SK-N-SH (cell line): Measurements from ENCODE around the gene CDH11. TPM values are rescaled to one million over a fixed set of nuclear protein-coding genes. Genes with fewer than 3 reads are reported as not detected.

ENCODE experiments used
- CTCF ChIA-PET: fragments of 300-600, 350-600 bp; formaldehyde crosslinking; extraction: SDS; loops from one replicate; lab custom pipeline; 2021; lab: Yijun Ruan, JAX
- POLR2A ChIA-PET: fragments of 350-600 bp; sonication (Branson Sonifier 250); formaldehyde crosslinking; extraction: SDS; loops from one replicate; lab custom pipeline; 2020; ENCODE audit warnings: antibody characterized with exemption, inconsistent platforms; lab: Yijun Ruan, JAX
- DNase-seq: peaks from one replicate; pipeline ENCODE4 v3.0.0; 2012
- H2AFZ ChIP-seq: fragments of 200-600 bp; sonication (generic); 2 replicates; pipeline ENCODE4 v1.8.1; 2016; ENCODE audit warnings: antibody characterized with exemption, mild to moderate bottlenecking, low read depth
- H3F3A ChIP-seq: fragments of 200-600 bp; sonication (generic); replicated peaks from 2 replicates; pipeline ENCODE3; 2016; ENCODE audit warnings: antibody characterized with exemption, mild to moderate bottlenecking; ENCODE audit not compliant: insufficient read depth
- H3K27ac ChIP-seq, 2 experiments: fragments of 200-500 bp in 1 of 2; fragments of 200-600 bp in 1 of 2; sonication (Bioruptor generic) in 1 of 2; sonication (generic), shearing (Covaris generic) in 1 of 2; 2 replicates each; pipeline versions ENCODE4 v1.5.1 to v1.6.1; 2014 to 2016; ENCODE audit warnings: low read depth in 2 of 2, inconsistent platforms in 1 of 2, low read length in 1 of 2, mild to moderate bottlenecking in 1 of 2, mixed read lengths in 1 of 2
- H3K27me3 ChIP-seq: fragments of 200-600 bp; sonication (generic), shearing (Covaris generic); 2 replicates; pipeline ENCODE4 v1.6.1; 2016; ENCODE audit warnings: mixed run types; ENCODE audit not compliant: insufficient read depth
- H3K36me3 ChIP-seq, 2 experiments: fragments of 200-500 bp in 1 of 2; fragments of 200-600 bp in 1 of 2; sonication (Bioruptor generic) in 1 of 2; sonication (generic) in 1 of 2; replicated peaks in 1 of 2; 2 replicates each; pipeline versions ENCODE3 to v1.5.1; 2014 to 2016; ENCODE audit warnings: low read length in 1 of 2, mild to moderate bottlenecking in 1 of 2; ENCODE audit not compliant: insufficient read depth in 2 of 2, control insufficient read depth in 1 of 2
- H3K4me1 ChIP-seq, 2 experiments: fragments of 200-500 bp in 1 of 2; fragments of 200-600 bp in 1 of 2; sonication (Bioruptor generic) in 1 of 2; sonication (generic), shearing (Covaris generic) in 1 of 2; 2 replicates each; pipeline versions ENCODE4 v1.5.1 to v1.6.1; 2014 to 2016; ENCODE audit warnings: low read depth in 1 of 2, low read length in 1 of 2, mixed run types in 1 of 2; ENCODE audit not compliant: insufficient read depth in 2 of 2, control insufficient read depth in 1 of 2
- H3K4me2 ChIP-seq: fragments of 200-600 bp; sonication (generic), shearing (Covaris generic); 2 replicates; pipeline ENCODE4 v1.6.1; 2017; ENCODE audit warnings: mixed run types
- H3K4me3 ChIP-seq, 2 experiments: fragments of 200-500 bp in 1 of 2; fragments of 200-600 bp in 1 of 2; sonication (Bioruptor generic) in 1 of 2; sonication (generic), shearing (Covaris generic) in 1 of 2; 2 replicates each; pipeline versions ENCODE4 v1.5.1 to v1.8.1; 2014 to 2016; ENCODE audit warnings: low read depth in 2 of 2, inconsistent platforms in 1 of 2, low read length in 1 of 2, mild to moderate bottlenecking in 1 of 2, mixed read lengths in 1 of 2, moderate library complexity in 1 of 2
- H3K79me2 ChIP-seq: fragments of 200-600 bp; sonication (generic); 2 replicates; pipeline ENCODE4 v1.8.1; 2017; ENCODE audit warnings: mild to moderate bottlenecking; ENCODE audit not compliant: insufficient read depth
- H3K9ac ChIP-seq: fragments of 200-600 bp; sonication (generic); 2 replicates; pipeline ENCODE4 v1.6.1; 2017; ENCODE audit warnings: mixed run types
- H3K9me2 ChIP-seq: fragments of 200-600 bp; sonication (generic); 2 replicates; pipeline ENCODE4 v1.6.1; 2017; ENCODE audit warnings: mixed run types
- H3K9me3 ChIP-seq: fragments of 200-600 bp; sonication (generic); 2 replicates; pipeline ENCODE4 v1.6.1; 2017; ENCODE audit warnings: mixed run types, mild to moderate bottlenecking, moderate library complexity
- H4K20me1 ChIP-seq: fragments of 200-600 bp; sonication (generic); 2 replicates; pipeline ENCODE4 v1.6.1; 2017; ENCODE audit warnings: mild to moderate bottlenecking, mixed run types; ENCODE audit not compliant: insufficient read depth
- CHD2 ChIP-seq: fragments of 150-350 bp; IDR thresholded peaks from 2 replicates; pipeline ENCODE4 v1.6.1; 2018; ENCODE audit warnings: low read length; ENCODE audit not compliant: partially characterized antibody
- EP300 ChIP-seq, 2 experiments: IDR thresholded peaks; 2 replicates each; pipeline versions ENCODE4 v1.4.0 to v1.6.1; 2012; ENCODE audit warnings: borderline replicate concordance in 1 of 2, low read depth in 1 of 2, low read length in 1 of 2
- GABPA ChIP-seq: IDR thresholded peaks from 2 replicates; pipeline ENCODE4 v1.4.0; 2012; ENCODE audit warnings: low read depth, mild to moderate bottlenecking
- MEF2A ChIP-seq: IDR thresholded peaks from 2 replicates; pipeline ENCODE4 v1.4.0; 2012; ENCODE audit warnings: low read depth, borderline replicate concordance
- NFIC ChIP-seq: IDR thresholded peaks from 2 replicates; pipeline ENCODE4 v1.4.0; 2012; ENCODE audit warnings: borderline replicate concordance
- RAD21 ChIP-seq: IDR thresholded peaks from 2 replicates; pipeline ENCODE4 v1.6.1; 2012; ENCODE audit warnings: mild to moderate bottlenecking, low read length
- RCOR1 ChIP-seq: fragments of 150-350 bp; IDR thresholded peaks from 2 replicates; pipeline ENCODE4 v1.6.1; 2017; ENCODE audit warnings: antibody characterized with exemption, low read length
- RFX5 ChIP-seq: IDR thresholded peaks from 2 replicates; pipeline ENCODE4 v1.6.1; 2012; ENCODE audit warnings: mild to moderate bottlenecking, improper control_type of control experiment, low read length
- RXRA ChIP-seq: IDR thresholded peaks from 2 replicates; pipeline ENCODE4 v1.4.0; 2012; ENCODE audit warnings: low read depth, mild to moderate bottlenecking, borderline replicate concordance
- SIN3A ChIP-seq: IDR thresholded peaks from 2 replicates; pipeline ENCODE4 v1.6.1; 2012; ENCODE audit warnings: low read depth, mild to moderate bottlenecking, low read length, moderate library complexity, borderline replicate concordance
- SMC3 ChIP-seq: IDR thresholded peaks from 2 replicates; pipeline ENCODE4 v1.6.1; 2012; ENCODE audit warnings: low read depth, low read length, improper control_type of control experiment
- YY1 ChIP-seq: IDR thresholded peaks from 2 replicates; pipeline ENCODE4 v1.4.0; 2012; ENCODE audit warnings: low read depth, mild to moderate bottlenecking
- WGBS: methylation state at CpG from one replicate; pipeline ENCODE4 v1.1.6; 2017; ENCODE audit warnings: low lambda C conversion rate; 5-methylcytosine and 5-hydroxymethylcytosine counted together
- polyA plus RNA-seq, 3 experiments: library from polyadenylated mRNA; depleted of rRNA; stranded (reverse); fragments of >200 nt; gene quantifications; 2 replicates each; pipeline ENCODE4 v1.2.3, GENCODE V29; 2012
- TF ChIP-seq, protein P1 (sequence below): fragments of 150-350 bp; IDR thresholded peaks from 2 replicates; pipeline ENCODE4 v1.6.1; 2017; ENCODE audit warnings: antibody characterized with exemption, low read length, low read depth, borderline replicate concordance
- TF ChIP-seq, protein P2 (sequence below): IDR thresholded peaks from 2 replicates; pipeline ENCODE4 v1.4.0; 2012; ENCODE audit warnings: low read depth

CDH11 gene
- polyA plus RNA-seq, 1 of the 3 experiments (the other 2 are of a cell fraction) = 269 TPM

- TF ChIP-seq, protein P1, sequence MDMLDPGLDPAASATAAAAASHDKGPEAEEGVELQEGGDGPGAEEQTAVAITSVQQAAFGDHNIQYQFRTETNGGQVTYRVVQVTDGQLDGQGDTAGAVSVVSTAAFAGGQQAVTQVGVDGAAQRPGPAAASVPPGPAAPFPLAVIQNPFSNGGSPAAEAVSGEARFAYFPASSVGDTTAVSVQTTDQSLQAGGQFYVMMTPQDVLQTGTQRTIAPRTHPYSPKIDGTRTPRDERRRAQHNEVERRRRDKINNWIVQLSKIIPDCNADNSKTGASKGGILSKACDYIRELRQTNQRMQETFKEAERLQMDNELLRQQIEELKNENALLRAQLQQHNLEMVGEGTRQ = no peak
- no peak for TF ChIP-seq EP300 (IDR thresholded peaks at IDR 0.05; ENCODE audit: borderline replicate concordance in 1 of 2, low read depth in 1 of 2, low read length in 1 of 2)
- no peak for TF ChIP-seq NFIC
- no peak for TF ChIP-seq YY1
- TF ChIP-seq, protein P2, sequence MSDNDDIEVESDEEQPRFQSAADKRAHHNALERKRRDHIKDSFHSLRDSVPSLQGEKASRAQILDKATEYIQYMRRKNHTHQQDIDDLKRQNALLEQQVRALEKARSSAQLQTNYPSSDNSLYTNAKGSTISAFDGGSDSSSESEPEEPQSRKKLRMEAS = no peak
- no peak for TF ChIP-seq RFX5
- no peak for TF ChIP-seq RCOR1
- TF ChIP-seq GABPA = no peak
- no peak for TF ChIP-seq RAD21
- TF ChIP-seq SMC3 = no peak
Measured at GRCh38 chr16:65066651-65067050, 55.2 kb downstream of the CDH11 start (continued).

- no peak overlapping the region for H2AFZ ChIP-seq
- H3K4me2 ChIP-seq = no peak overlapping the region
- H3K36me3 ChIP-seq = peaks cover 8 to 32% of the 10 kb centered on the region in 2 experiments
- peaks cover 4 to 22% of the 10 kb centered on the region in 2 experiments for H3K4me1 ChIP-seq
- 78% methylated on average over 7 of the region's 7 CpGs for WGBS
- no peak for DNase-seq
- no peak overlapping the region for H3K27ac ChIP-seq
- H3K9me2 ChIP-seq = no peaks in the 10 kb centered on the region
- no peaks in the 10 kb centered on the region for H3K27me3 ChIP-seq
- no peak for TF ChIP-seq MEF2A
- no peak overlapping the region for H3K9ac ChIP-seq
- peaks cover 25% of the 10 kb centered on the region for H3F3A ChIP-seq
- H3K4me3 ChIP-seq = no peak overlapping the region
- H4K20me1 ChIP-seq = peaks cover 90% of the 10 kb centered on the region
- ChIA-PET CTCF (no interaction called here), POLR2A (no interaction called here)
- no peaks in the 10 kb centered on the region for H3K9me3 ChIP-seq
- peaks cover 100% of the 10 kb centered on the region for H3K79me2 ChIP-seq
Measured at GRCh38 chr16:65065031-65065430, 56.8 kb downstream of the CDH11 start.

DNA sequence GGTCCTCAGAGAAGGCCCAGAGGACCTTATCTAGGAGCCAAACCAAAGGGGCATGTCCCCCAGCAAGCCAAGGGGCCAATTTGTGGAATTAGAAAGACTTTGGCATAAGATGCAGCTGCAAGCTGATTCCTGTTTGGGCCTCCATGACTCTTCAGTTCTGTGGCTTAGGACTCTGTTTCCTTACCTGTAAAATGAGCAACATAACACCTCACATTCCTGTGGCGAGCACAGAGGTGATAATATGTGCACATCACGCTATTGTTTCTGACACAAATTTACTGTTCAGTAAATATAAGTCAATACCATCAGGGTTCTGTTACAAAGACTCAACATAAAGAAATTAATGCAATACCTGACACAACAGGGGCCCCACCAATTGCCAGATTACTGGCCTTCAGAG lies 57.7 kb downstream of the CDH11 start:
- Histone ChIP-seq H3F3A (peaks cover 17% of the 10 kb centered on the region), H2AFZ (no peak overlapping the region), H3K4me2 (no peak overlapping the region), H4K20me1 (peaks cover 90% of the 10 kb centered on the region), H3K9me2 (no peaks in the 10 kb centered on the region), H3K4me1 (peaks cover 0 to 14% of the 10 kb centered on the region in 2 experiments; a peak in 3 of 4 replicates), H3K27me3 (no peaks in the 10 kb centered on the region), H3K9ac (no peak overlapping the region), H3K79me2 (peaks cover 100% of the 10 kb centered on the region), H3K4me3 (no peak overlapping the region), H3K9me3 (no peaks in the 10 kb centered on the region), H3K36me3 (peaks cover 8 to 33% of the 10 kb centered on the region in 2 experiments), H3K27ac (no peak overlapping the region)
- WGBS = 100% methylated on average over 2 of the region's 2 CpGs
- TF ChIP-seq SIN3A (no peak), CHD2 (no peak), RXRA (no peak), EP300 (IDR thresholded peaks at IDR 0.05; ENCODE audit: borderline replicate concordance in 1 of 2, low read depth in 1 of 2, low read length in 1 of 2) (no peak), GABPA (no peak), RFX5 (no peak), MEF2A (no peak)
- TF ChIP-seq, protein P2 = no peak
- DNase-seq = no peak
- POLR2A ChIA-PET = no interaction called here
- CTCF ChIA-PET = no interaction called here
